Keratinocyte (primary cell): ENCODE results near the gene CDC42SE2. TPM values are rescaled to one million over a fixed set of nuclear protein-coding genes. Genes with fewer than 3 reads are reported as not detected.

Experiments
- DNase-seq: peaks from one replicate; pipeline ENCODE4 v3.0.0-alpha.2; 2011; ENCODE audit warnings: low read depth, missing footprints, low spot score
- FAIRE-seq: peaks from 2 replicates; lab custom pipeline; 2011; peaks lifted over from hg19 to GRCh38; lab: Jason Lieb, UNC
- H2AFZ ChIP-seq: 2 replicates; pipeline ENCODE4 v1.6.0; 2012; ENCODE audit warnings: low read length, control low read depth, inconsistent platforms; ENCODE audit not compliant: control insufficient read depth
- H3K27ac ChIP-seq: 2 replicates; pipeline ENCODE4 v1.5.1; 2011; ENCODE audit warnings: low read length; ENCODE audit not compliant: control insufficient read depth, insufficient read depth
- H3K27me3 ChIP-seq: 3 replicates; pipeline ENCODE4 v1.6.0; 2011; ENCODE audit warnings: low read length; ENCODE audit not compliant: control insufficient read depth, insufficient read depth; ENCODE audit errors: extremely low read depth
- H3K36me3 ChIP-seq, 2 experiments: 2 replicates in 1 of 2; 3 replicates in 1 of 2; pipeline ENCODE4 v1.5.1; 2011; ENCODE audit warnings: low read length in 2 of 2, mild to moderate bottlenecking in 1 of 2; ENCODE audit not compliant: control insufficient read depth in 2 of 2, insufficient read depth in 2 of 2; ENCODE audit errors: extremely low read depth in 1 of 2
- H3K4me1 ChIP-seq: 3 replicates; pipeline ENCODE4 v1.5.1; 2011; ENCODE audit warnings: low read length; ENCODE audit not compliant: control insufficient read depth, insufficient read depth; ENCODE audit errors: extremely low read depth
- H3K4me2 ChIP-seq: 3 replicates; pipeline ENCODE4 v1.6.0; 2011; ENCODE audit warnings: low read depth, low read length; ENCODE audit not compliant: control insufficient read depth, insufficient read depth; ENCODE audit errors: extremely low read depth
- H3K4me3 ChIP-seq, 3 experiments: fragments of 200-600 bp in 1 of 3; sonication (generic) in 1 of 3; 2 replicates in 2 of 3; 3 replicates in 1 of 3; pipeline ENCODE4 v1.5.1; 2011 to 2016; ENCODE audit warnings: low read length in 3 of 3, mild to moderate bottlenecking in 3 of 3, control low read depth in 2 of 3, inconsistent platforms in 1 of 3, low read depth in 1 of 3, mixed read lengths in 1 of 3, mixed run types in 1 of 3, moderate library complexity in 1 of 3; ENCODE audit not compliant: control insufficient read depth in 2 of 3, insufficient read depth in 2 of 3; ENCODE audit errors: extremely low read depth in 1 of 3
- H3K79me2 ChIP-seq: 2 replicates; pipeline ENCODE4 v1.6.0; 2012; ENCODE audit warnings: low read length; ENCODE audit not compliant: control insufficient read depth, insufficient read depth
- H3K9ac ChIP-seq: 3 replicates; pipeline ENCODE4 v1.6.0; 2011; ENCODE audit warnings: low read length; ENCODE audit not compliant: control insufficient read depth, insufficient read depth; ENCODE audit errors: extremely low read depth
- H3K9me1 ChIP-seq: 3 replicates; pipeline ENCODE4 v1.6.0; 2011; ENCODE audit warnings: low read length; ENCODE audit not compliant: control insufficient read depth, insufficient read depth; ENCODE audit errors: extremely low read depth
- H3K9me3 ChIP-seq: 2 replicates; pipeline ENCODE4 v1.5.1; 2012; ENCODE audit warnings: low read depth, low read length; ENCODE audit not compliant: control insufficient read depth
- H4K20me1 ChIP-seq: 3 replicates; pipeline ENCODE4 v1.6.0; 2011; ENCODE audit warnings: low read length; ENCODE audit not compliant: control insufficient read depth, insufficient read depth; ENCODE audit errors: extremely low read depth
- CTCF ChIP-seq, 3 experiments: IDR thresholded peaks in 1 of 3; conservative IDR thresholded peaks in 1 of 3; optimal IDR thresholded peaks in 1 of 3; 2 replicates in 2 of 3; 3 replicates in 1 of 3; pipeline versions ENCODE3 to v1.5.1; 2011; ENCODE audit warnings: low read length in 3 of 3, mild to moderate bottlenecking in 3 of 3, moderate library complexity in 2 of 3, control low read depth in 1 of 3, inconsistent platforms in 1 of 3; ENCODE audit not compliant: insufficient read depth in 2 of 3; ENCODE audit errors: extremely low read depth in 1 of 3
- EZH2 ChIP-seq: IDR thresholded peaks from one replicate; pipeline ENCODE4 v1.6.1; 2012; ENCODE audit warnings: inconsistent platforms, mild to moderate bottlenecking, low read length, moderate library complexity
- dilution Hi-C: fragments of 300-500 bp; cut with MboI; formaldehyde crosslinking; loops from one replicate; pipeline ENCODE4 v1.7.0; 2020; ENCODE audit warnings: low sequenced_read_pairs; ENCODE audit not compliant: extremely low pct_ligation_motif_present
- polyA plus RNA-seq, 5 experiments: library from polyadenylated mRNA; depleted of rRNA in 3 of 5; stranded (reverse) in 3 of 5; stranded (forward) in 1 of 5; unstranded in 1 of 5; fragments of >200 nt; gene quantifications; 1 replicate in 1 of 5; 2 replicates in 3 of 5; 3 replicates in 1 of 5; pipeline versions ENCODE4 v1.2.1 to v1.2.3, GENCODE V29; 2011 to 2012; ENCODE audit warnings: missing spikeins in 2 of 5, low read depth in 1 of 5, low replicate concordance in 1 of 5

The CDC42SE2 gene
- polyA plus RNA-seq, 1 donor (not counting 4 experiments of a cell fraction or from before 2014, with no cell fraction given): 32.5 TPM

GRCh38 chr5:131384616-131385214 is 120.9 kb downstream of the CDC42SE2 start:
- Histone ChIP-seq H3K4me3 (no peak overlapping the region), H3K9me3 (no peaks in the 10 kb centered on the region), H3K36me3 (peaks cover 4 to 7% of the 10 kb centered on the region in 2 experiments), H3K9ac (no peak overlapping the region), H3K27ac (no peak overlapping the region), H2AFZ (no peak overlapping the region), H3K4me2 (no peak overlapping the region), H3K9me1 (no peaks in the 10 kb centered on the region), H3K79me2 (peaks cover 6% of the 10 kb centered on the region), H3K4me1 (no peaks in the 10 kb centered on the region), H4K20me1 (peaks cover 2% of the 10 kb centered on the region), H3K27me3 (no peaks in the 10 kb centered on the region)
- no peak for TF ChIP-seq EZH2
- no peak for TF ChIP-seq CTCF (optimal IDR thresholded peaks at IDR 0.05 in 1 of 3, IDR thresholded peaks at IDR 0.05 in 1 of 3, conservative IDR thresholded peaks at IDR 0.05 in 1 of 3; ENCODE audit: extremely low read depth in 1 of 3, insufficient read depth in 2 of 3, low read length in 3 of 3)
- dilution Hi-C loops: no loop called here
- FAIRE-seq (no peak), DNase-seq (no peak)

GRCh38 chr5:131386124-131386523 is 122.3 kb downstream of the CDC42SE2 start:
- Histone ChIP-seq H3K9me3 (no peaks in the 10 kb centered on the region), H3K9ac (no peak overlapping the region), H3K9me1 (no peaks in the 10 kb centered on the region), H2AFZ (no peak overlapping the region), H3K79me2 (peaks cover 6% of the 10 kb centered on the region), H4K20me1 (peaks cover 2% of the 10 kb centered on the region), H3K36me3 (peaks cover 4 to 7% of the 10 kb centered on the region in 2 experiments), H3K27ac (no peak overlapping the region), H3K4me3 (no peak overlapping the region), H3K4me1 (no peaks in the 10 kb centered on the region), H3K27me3 (no peaks in the 10 kb centered on the region), H3K4me2 (no peak overlapping the region)
- FAIRE-seq (no peak), DNase-seq (no peak)
- dilution Hi-C loops: no loop called here
- no peak for TF ChIP-seq CTCF (optimal IDR thresholded peaks at IDR 0.05 in 1 of 3, IDR thresholded peaks at IDR 0.05 in 1 of 3, conservative IDR thresholded peaks at IDR 0.05 in 1 of 3; ENCODE audit: extremely low read depth in 1 of 3, insufficient read depth in 2 of 3, low read length in 3 of 3)
- TF ChIP-seq EZH2: no peak
